CD4-positive, alpha-beta T cell (primary cell): ENCODE results near the gene UPF3A. TPM values are rescaled to one million over a fixed set of nuclear protein-coding genes. Genes with fewer than 3 reads are reported as not detected.

Experiments used
- ATAC-seq: fragments of 200-7000 bp; cut with Tn5 transposase; one replicate; pipeline ENCODE4 v1.10.0; 2022; ENCODE audit warnings: mild to moderate bottlenecking; ENCODE audit not compliant: poor library complexity
- CTCF ChIA-PET: fragments of 350-600 bp; sonication (Branson Sonifier 250); formaldehyde crosslinking; loops from one replicate; lab custom pipeline; 2021; ENCODE audit warnings: antibody characterized with exemption, inconsistent platforms; lab: Charles Lee
- POLR2A ChIA-PET: fragments of 350-600 bp; sonication (Branson Sonifier 250); formaldehyde crosslinking; loops from one replicate; lab custom pipeline; 2021; ENCODE audit warnings: antibody characterized with exemption, inconsistent platforms; lab: Charles Lee
- DNase-seq, 14 experiments: peaks; one replicate each; pipeline ENCODE4 v3.0.0-alpha.2; 2013 to 2020; ENCODE audit warnings: mixed read lengths in 2 of 14
- H3K27ac ChIP-seq, 2 donors: one replicate each; pipeline versions ENCODE4 v1.5.1 to v1.7.0; 2013; ENCODE audit warnings: low read length in 2 of 2, low read depth in 1 of 2, mild to moderate bottlenecking in 1 of 2
- H3K27me3 ChIP-seq, 2 experiments: 1 replicate in 1 of 2; 2 replicates in 1 of 2; pipeline versions ENCODE4 v1.6.1 to v1.7.0; 2013; ENCODE audit warnings: low read length in 2 of 2, control low read depth in 1 of 2, mild to moderate bottlenecking in 1 of 2, moderate library complexity in 1 of 2; ENCODE audit not compliant: insufficient read depth in 2 of 2, control insufficient read depth in 1 of 2
- H3K36me3 ChIP-seq: one replicate; pipeline ENCODE4 v1.6.1; 2013; ENCODE audit warnings: low read length, control low read depth; ENCODE audit not compliant: insufficient read depth
- H3K4me1 ChIP-seq: one replicate; pipeline ENCODE4 v1.6.1; 2013; ENCODE audit warnings: low read length, control low read depth; ENCODE audit not compliant: insufficient read depth
- H3K4me3 ChIP-seq: one replicate; pipeline ENCODE4 v1.5.1; 2013; ENCODE audit warnings: mild to moderate bottlenecking, low read length, moderate library complexity
- H3K9me3 ChIP-seq, 2 experiments: 1 replicate in 1 of 2; 2 replicates in 1 of 2; pipeline versions ENCODE4 v1.6.1 to v1.7.0; 2013; ENCODE audit warnings: low read length in 2 of 2, mild to moderate bottlenecking in 2 of 2, control low read depth in 1 of 2, moderate library complexity in 1 of 2; ENCODE audit not compliant: control insufficient read depth in 1 of 2, insufficient read depth in 1 of 2
- H3K27ac Mint-ChIP-seq: one replicate; pipeline ENCODE4 v1.8.0; 2020; ENCODE audit warnings: mixed read lengths
- H3K27me3 Mint-ChIP-seq: one replicate; pipeline ENCODE4 v1.8.0; 2021; ENCODE audit warnings: mixed read lengths
- H3K36me3 Mint-ChIP-seq: one replicate; pipeline ENCODE4 v1.8.0; 2021; ENCODE audit warnings: low read depth, mixed read lengths
- H3K4me1 Mint-ChIP-seq: one replicate; pipeline ENCODE4 v1.8.0; 2021; ENCODE audit warnings: low read depth, mixed read lengths
- H3K4me3 Mint-ChIP-seq: one replicate; pipeline ENCODE4 v1.8.0; 2020; ENCODE audit warnings: mild to moderate bottlenecking, mixed read lengths
- H3K9me3 Mint-ChIP-seq: one replicate; pipeline ENCODE4 v1.8.0; 2020; ENCODE audit warnings: mixed read lengths
- CTCF ChIP-seq: fragments of 200-600 bp; IDR thresholded peaks from one replicate; pipeline ENCODE4 v1.8.0; 2022; ENCODE audit warnings: antibody characterized with exemption, mild to moderate bottlenecking
- intact Hi-C, 2 experiments: fragments of 100-400 bp; cut with DNase I in 1 of 2; cut with micrococcal nuclease in 1 of 2; formaldehyde crosslinking; loops; one replicate each; pipeline versions ENCODE4 v1.15.1 to v1.9.0; 2023 to 2025; cut with DNase I, micrococcal nuclease
- total RNA-seq, 174 experiments: library from RNA in 2 of 174; stranded (reverse) in 2 of 174; gene quantifications; one replicate each; pipeline ENCODE4 v1.2.3 and lab custom pipeline; 2021 to 2026

Gene UPF3A
- total RNA-seq, 2 experiments from 2014 or later, result 31.8 TPM

- peak overlapping the region; percentile 91 for H3K4me3 Mint-ChIP-seq
- ATAC-seq (no peak), DNase-seq (peak in 1 of 14 experiments; percentile 12)
- no peaks in the 10 kb centered on the region for H3K27me3 ChIP-seq
- intact Hi-C loops, result loop anchor here (2.0 kb wide), 2 partner anchors 35 to 45 kb away; partner anchors contain the start of genes CDC16 (in 1 of the 2) and CHAMP1 (in 1 of the 2)
- H3K9me3 Mint-ChIP-seq, result no peaks in the 10 kb centered on the region
- CTCF ChIA-PET, result interaction anchor here (1.2 to 2.6 kb wide), 3 partner anchors 47 to 60 kb away, joined by 3 to 11 read pairs (median 5); no protein-coding TSS in a partner anchor
- H3K36me3 Mint-ChIP-seq, result peaks cover 54% of the 10 kb centered on the region
- TF ChIP-seq CTCF, result no peak
- POLR2A ChIA-PET, result interaction anchor here (0.8 to 1.5 kb wide), 7 partner anchors 11 to 168 kb away, joined by 3 to 6 read pairs (median 3); no protein-coding TSS in a partner anchor
- peaks cover 12% of the 10 kb centered on the region for H3K36me3 ChIP-seq
- peaks cover 54% of the 10 kb centered on the region for H3K4me1 Mint-ChIP-seq
- peaks cover 33% of the 10 kb centered on the region for H3K4me1 ChIP-seq
- no peak overlapping the region for H3K4me3 ChIP-seq
- no peaks in the 10 kb centered on the region for H3K9me3 ChIP-seq
- H3K27ac Mint-ChIP-seq, result peak overlapping the region; percentile 94
- peak overlapping the region; percentile 39 to 72 for H3K27ac ChIP-seq
- no peaks in the 10 kb centered on the region for H3K27me3 Mint-ChIP-seq
Observed at GRCh38 chr13:114279758-114280355, 1.5 kb upstream of the UPF3A start.

DNA sequence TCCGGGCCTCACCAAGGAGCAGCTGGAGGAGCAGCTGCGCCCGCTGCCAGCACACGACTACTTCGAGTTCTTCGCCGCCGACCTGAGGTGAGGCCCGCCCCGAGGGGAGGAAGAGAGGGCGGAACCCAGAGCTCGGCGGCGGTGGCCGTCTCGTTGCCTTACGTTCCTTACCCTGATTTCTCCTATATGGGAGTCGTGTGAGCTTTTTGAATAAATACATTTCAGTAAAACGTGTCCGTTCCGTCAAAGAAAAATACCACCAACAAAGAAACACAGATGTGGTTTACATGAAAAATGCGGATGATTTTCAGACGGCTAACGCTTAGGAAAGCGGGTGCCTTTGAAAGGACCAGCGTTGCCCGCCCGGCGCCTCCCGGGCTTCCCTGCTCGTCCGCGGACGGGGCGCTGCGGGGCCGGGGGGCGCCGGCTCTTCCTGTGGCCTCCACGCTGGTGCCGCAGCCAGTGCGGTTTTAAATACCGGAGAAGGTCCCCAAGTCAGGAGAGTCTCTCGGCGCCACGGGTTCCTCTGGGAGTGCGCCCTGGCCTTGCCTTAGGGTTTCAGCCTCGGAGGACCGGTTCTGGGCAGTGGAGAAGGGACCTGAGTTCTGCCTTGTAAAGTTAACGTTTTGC is 755 bp downstream of the UPF3A start:
- peak overlapping the region; percentile 95 for H3K4me3 Mint-ChIP-seq
- peak; percentile 74 for ATAC-seq
- TF ChIP-seq CTCF, result no peak
- no peaks in the 10 kb centered on the region for H3K27me3 ChIP-seq
- H3K27ac Mint-ChIP-seq, result peak overlapping the region; percentile 94
- H3K27me3 Mint-ChIP-seq, result no peaks in the 10 kb centered on the region
- peak; percentile 5 to 87 (median 62) for DNase-seq
- H3K4me1 Mint-ChIP-seq, result peaks cover 65% of the 10 kb centered on the region
- peaks cover 20% of the 10 kb centered on the region for H3K36me3 ChIP-seq
- peak overlapping the region; percentile 79 for H3K4me3 ChIP-seq
- no peaks in the 10 kb centered on the region for H3K9me3 ChIP-seq
- H3K27ac ChIP-seq, result peak overlapping the region; percentile 30 to 65
- H3K36me3 Mint-ChIP-seq, result peaks cover 63% of the 10 kb centered on the region
- CTCF ChIA-PET, result interaction anchor here (2.6 kb wide), 1 partner anchor 52 kb away, joined by 11 read pairs; no protein-coding TSS in a partner anchor
- H3K4me1 ChIP-seq, result peaks cover 37% of the 10 kb centered on the region
- no peaks in the 10 kb centered on the region for H3K9me3 Mint-ChIP-seq
- intact Hi-C loops, result loop anchor here in 1 of 2 experiments (1.0 kb wide), 1 partner anchor 32 kb away; the partner anchor contains the start of gene CHAMP1
- POLR2A ChIA-PET, result interaction anchor here (1.0 to 1.6 kb wide), 10 partner anchors 29 to 215 kb away, joined by 3 to 15 read pairs (median 5); partner anchors contain the start of genes CDC16 and CHAMP1

DNA sequence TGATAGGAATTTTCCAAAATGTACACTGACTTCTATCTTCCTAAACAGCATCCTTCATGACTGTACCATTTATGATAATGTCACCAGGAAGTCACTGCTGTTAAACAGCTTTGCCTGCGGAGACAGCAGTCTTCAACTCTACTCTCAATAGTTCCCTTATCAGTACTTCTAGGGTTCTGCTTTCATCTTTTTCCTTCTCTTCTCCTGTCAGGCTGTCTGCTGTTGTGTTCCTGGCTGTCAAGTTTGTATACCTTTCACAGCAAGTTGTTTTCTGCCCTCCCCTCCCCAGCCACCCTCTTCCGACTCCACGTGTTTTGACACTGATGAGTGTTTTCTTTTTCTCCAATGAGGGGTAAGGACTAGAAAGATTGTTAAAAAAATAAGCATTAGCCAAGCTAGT is 2.2 kb downstream of the UPF3A start:
- ChIA-PET POLR2A (no interaction called here), CTCF (no interaction called here)
- H3K27ac ChIP-seq, result no peak overlapping the region
- ATAC-seq, result no peak
- no peaks in the 10 kb centered on the region for H3K9me3 Mint-ChIP-seq
- peaks cover 69% of the 10 kb centered on the region for H3K36me3 Mint-ChIP-seq
- H3K27me3 ChIP-seq, result no peaks in the 10 kb centered on the region
- H3K4me3 Mint-ChIP-seq, result peak overlapping the region; percentile 85
- DNase-seq, result no peak
- H3K4me1 Mint-ChIP-seq, result peaks cover 68% of the 10 kb centered on the region
- H3K9me3 ChIP-seq, result no peaks in the 10 kb centered on the region
- intact Hi-C loops, result no loop called here
- TF ChIP-seq CTCF, result no peak
- peaks cover 32% of the 10 kb centered on the region for H3K36me3 ChIP-seq
- H3K4me1 ChIP-seq, result peaks cover 37% of the 10 kb centered on the region
- no peaks in the 10 kb centered on the region for H3K27me3 Mint-ChIP-seq
- no peak overlapping the region for H3K4me3 ChIP-seq
- peak overlapping the region; percentile 68 for H3K27ac Mint-ChIP-seq
